Measurements from ENCODE around the gene DNTT. TPM values are rescaled to one million over a fixed set of nuclear protein-coding genes. Genes with fewer than 3 reads are reported as not detected.

DNTT gene
- total RNA-seq = not detected
- long read RNA-seq = 0 reads

GRCh38 chr10:96304230-96304629 is at the start of gene DNTT:
TSS of gene DNTT (plus strand) at chr10:96304434. CDS start at chr10:96304498, 64 bp downstream.
- no peaks in the 10 kb centered on the region for H3K9me3 ChIP-seq
- H3K27ac ChIP-seq = no peak within 1 kb of the TSS
- 51% methylated on average over 2 of the region's 8 CpGs for WGBS (ENCODE audit: insufficient coverage, low coverage, low lambda C conversion rate, missing lambda C conversion rate)
- H3K4me1 ChIP-seq = no peaks in the 10 kb centered on the region
- no peaks in the 10 kb centered on the region for H3K27me3 ChIP-seq
- intact Hi-C loops (cut with DNase I) = loop anchor here in 1 of 2 donors (10.0 kb wide), 1 partner anchor 79 kb away; no protein-coding TSS in a partner anchor
- no peaks in the 10 kb centered on the region for H3K36me3 ChIP-seq
- TF ChIP-seq CTCF (IDR thresholded peaks at IDR 0.05) = no peak
- TF ChIP-seq POLR2A (IDR thresholded peaks at IDR 0.05) = no peak
- ATAC-seq (no peak), DNase-seq (no peak)
- H3K4me3 ChIP-seq = no peak within 1 kb of the TSS

- 88% methylated on average over 4 of the region's 5 CpGs for WGBS (ENCODE audit: insufficient coverage, low coverage, low lambda C conversion rate, missing lambda C conversion rate)
- H3K4me3 ChIP-seq = no peak overlapping the region
- ATAC-seq (peak in 1 of 4 donors; percentile 51), DNase-seq (no peak)
- H3K4me1 ChIP-seq = peaks cover 0 to 38% (median 5%) of the 10 kb centered on the region in 4 donors
- intact Hi-C loops (cut with DNase I) = no loop called here
- H3K9me3 ChIP-seq = no peaks in the 10 kb centered on the region
- H3K27ac ChIP-seq = no peak overlapping the region
- no peaks in the 10 kb centered on the region for H3K36me3 ChIP-seq
- TF ChIP-seq CTCF (IDR thresholded peaks at IDR 0.05) = no peak
- TF ChIP-seq POLR2A (IDR thresholded peaks at IDR 0.05) = no peak
- H3K27me3 ChIP-seq = no peaks in the 10 kb centered on the region
Observed at GRCh38 chr10:96254976-96255375, 49.3 kb upstream of the DNTT start.

GRCh38 chr10:96255549-96256333 is 48.5 kb upstream of the DNTT start:
- no peak for DNase-seq
- 58% methylated on average over 6 of the region's 6 CpGs for WGBS (ENCODE audit: insufficient coverage, low coverage, low lambda C conversion rate, missing lambda C conversion rate)
- Histone ChIP-seq H3K4me1 (peaks cover 0 to 40% (median 6%) of the 10 kb centered on the region in 4 donors), H3K27me3 (no peaks in the 10 kb centered on the region), H3K36me3 (no peaks in the 10 kb centered on the region), H3K4me3 (no peak overlapping the region), H3K9me3 (no peaks in the 10 kb centered on the region), H3K27ac (peak overlapping the region in 1 of 3 donors; percentile 5)
- ATAC-seq = no peak
- intact Hi-C loops (cut with DNase I) = no loop called here
- TF ChIP-seq CTCF (IDR thresholded peaks at IDR 0.05) (no peak), POLR2A (IDR thresholded peaks at IDR 0.05) (no peak)

GRCh38 chr10:96257944-96258343 is 46.3 kb upstream of the DNTT start:
- Histone ChIP-seq H3K27ac (peak overlapping the region in 2 of 3 donors; percentile 24 to 55), H3K36me3 (no peaks in the 10 kb centered on the region), H3K4me3 (no peak overlapping the region), H3K9me3 (no peaks in the 10 kb centered on the region), H3K27me3 (no peaks in the 10 kb centered on the region), H3K4me1 (peaks cover 0 to 37% (median 5%) of the 10 kb centered on the region in 4 donors)
- TF ChIP-seq CTCF (IDR thresholded peaks at IDR 0.05) = no peak
- TF ChIP-seq POLR2A (IDR thresholded peaks at IDR 0.05) = no peak
- ATAC-seq = peak; percentile 62 to 76 (median 72)
- no peak for DNase-seq
- WGBS (ENCODE audit: insufficient coverage, low coverage, low lambda C conversion rate, missing lambda C conversion rate) = 52% methylated on average over 3 of the region's 4 CpGs
- intact Hi-C loops (cut with DNase I) = no loop called here

Measured in right lobe of liver (tissue), 6 donors.